GM18517 (cell line): ENCODE results near the gene LTN1.
"Not testable (repeated sequence)": the region's sequence is repeated elsewhere in the genome, so short reads cannot be mapped to it uniquely, and the experiment has no call there.

Experiments
- ATAC-seq: cut with Tn5 transposase; IDR thresholded peaks from one replicate; pipeline ENCODE4 v1.9.1; 2021; ENCODE audit warnings: mild to moderate bottlenecking, moderate library complexity; ENCODE audit not compliant: unreplicated experiment

Gene LTN1

DNA sequence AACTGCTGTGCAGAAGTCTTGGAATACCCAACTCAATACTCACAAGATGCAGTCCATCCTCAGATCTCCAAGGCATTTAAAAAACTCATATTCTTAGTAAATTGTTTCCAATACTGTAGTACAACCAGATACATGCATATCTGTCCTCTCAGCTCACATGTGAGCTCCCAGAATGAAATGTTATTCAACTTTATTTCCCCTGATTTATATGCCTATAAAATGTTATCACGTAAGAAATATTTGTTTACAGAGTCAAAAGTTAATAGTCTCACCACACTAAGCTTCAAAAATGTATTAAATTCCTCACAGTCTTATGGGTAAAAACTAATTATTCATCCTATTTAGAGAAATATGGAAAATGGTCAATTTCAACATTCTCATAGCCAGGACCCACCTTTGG is 56.6 kb downstream of the LTN1 start:
- no peak for ATAC-seq

DNA sequence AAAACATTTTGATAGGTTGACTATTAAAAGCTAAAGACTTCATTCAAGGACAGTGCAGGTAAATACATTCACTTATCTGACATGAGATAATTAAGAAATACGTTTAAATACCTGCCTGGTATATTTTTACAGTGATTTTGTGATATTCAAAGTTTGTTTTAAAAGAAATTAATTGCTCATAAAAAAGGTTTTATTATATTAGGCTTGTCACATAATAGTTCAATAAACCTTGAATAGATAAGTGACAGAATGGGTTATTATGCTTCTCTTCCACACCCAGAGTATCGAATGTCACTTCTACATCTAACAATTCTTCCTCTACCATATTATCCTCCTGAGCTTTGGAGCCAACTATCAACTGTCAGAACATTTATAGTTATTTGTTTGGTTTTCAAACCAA is 60.0 kb downstream of the LTN1 start:
- no peak for ATAC-seq

DNA sequence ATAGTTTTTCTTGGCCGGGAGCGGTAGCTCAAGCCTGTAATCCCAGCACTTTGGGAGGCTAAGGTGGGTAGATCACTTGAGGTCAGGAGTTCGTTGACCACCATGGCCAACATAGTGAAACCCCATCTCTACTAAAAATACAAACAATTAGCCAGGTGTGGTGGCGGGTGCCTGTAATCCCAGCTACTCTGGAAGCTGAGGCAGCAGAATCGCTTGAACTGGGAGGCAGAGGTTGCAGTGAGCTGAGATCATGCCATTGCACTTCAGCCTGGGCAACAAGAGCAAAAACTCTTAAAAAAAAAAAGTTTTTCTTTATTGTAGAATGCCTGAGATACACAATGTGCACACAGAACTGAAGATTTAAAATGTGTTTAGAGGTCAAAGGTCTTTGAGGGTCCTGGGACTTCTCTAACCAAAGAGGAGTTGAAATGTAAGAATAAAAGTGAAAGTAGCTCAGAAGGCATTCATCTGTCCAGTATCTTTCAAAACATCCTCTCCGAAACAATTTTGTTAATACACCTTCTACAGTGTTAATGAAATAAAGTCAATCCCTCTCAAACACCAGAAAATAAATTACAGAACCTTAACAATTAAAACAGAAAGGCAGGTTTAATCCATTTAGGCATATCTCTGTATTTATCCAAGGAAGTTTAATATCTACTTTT is 60.8 kb downstream of the LTN1 start:
- ATAC-seq = not testable (repeated sequence)

DNA sequence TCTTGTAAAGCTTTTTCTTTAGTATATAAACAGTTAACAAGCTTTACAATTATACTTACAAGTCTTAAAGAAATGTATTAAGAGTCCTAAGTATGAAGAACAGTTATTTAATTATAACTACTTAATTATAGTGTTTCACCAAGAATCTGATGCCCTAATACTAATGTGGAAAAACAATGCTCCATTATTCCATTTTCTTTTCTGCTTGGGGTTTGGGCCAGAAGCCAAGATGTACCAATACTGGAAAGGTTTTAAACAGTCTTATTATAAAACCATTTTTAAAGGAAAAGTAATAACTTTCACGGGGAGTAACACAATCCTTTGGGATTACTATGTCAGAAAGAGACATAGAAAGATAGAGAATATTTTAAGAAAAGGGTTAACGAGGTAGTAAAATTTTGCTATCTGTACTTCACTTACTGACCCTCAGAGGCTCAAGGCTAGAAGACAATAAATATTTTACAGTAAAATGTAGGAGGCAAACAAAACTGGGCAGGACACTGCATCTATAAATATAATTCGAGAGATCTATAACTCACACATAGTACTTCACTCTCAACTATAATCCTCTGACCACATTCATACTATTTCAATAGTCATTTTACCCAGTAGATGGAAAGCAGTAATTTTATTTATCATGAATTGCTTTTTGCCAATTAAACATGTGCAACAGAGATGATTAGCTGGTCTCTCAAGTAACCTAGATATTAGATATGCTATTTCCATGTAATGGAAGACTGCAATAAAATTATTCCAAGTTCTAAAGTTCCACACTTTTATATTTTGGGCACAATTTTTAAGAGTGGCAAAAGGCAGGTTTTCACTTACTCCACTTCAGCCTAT is 63.9 kb downstream of the LTN1 start:
- ATAC-seq = no peak

DNA sequence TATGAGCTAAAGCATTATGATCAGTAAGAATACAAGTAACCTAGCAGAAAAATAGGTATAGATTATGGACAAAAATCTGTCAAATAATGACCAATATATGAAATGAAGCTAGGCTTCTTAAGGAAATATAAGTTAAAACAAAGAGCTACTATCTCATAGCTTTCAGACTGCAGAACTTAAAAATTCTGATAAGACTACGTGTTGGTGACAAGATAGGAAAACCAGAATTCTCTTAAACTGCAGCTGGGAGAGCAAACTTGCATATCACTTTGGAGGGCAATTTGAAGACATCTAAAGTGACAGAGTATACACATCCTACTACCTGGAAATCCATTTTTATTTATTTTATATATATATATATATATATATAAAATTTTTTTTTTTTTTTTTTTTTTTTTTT is 65.5 kb downstream of the LTN1 start:
- ATAC-seq = no peak

DNA sequence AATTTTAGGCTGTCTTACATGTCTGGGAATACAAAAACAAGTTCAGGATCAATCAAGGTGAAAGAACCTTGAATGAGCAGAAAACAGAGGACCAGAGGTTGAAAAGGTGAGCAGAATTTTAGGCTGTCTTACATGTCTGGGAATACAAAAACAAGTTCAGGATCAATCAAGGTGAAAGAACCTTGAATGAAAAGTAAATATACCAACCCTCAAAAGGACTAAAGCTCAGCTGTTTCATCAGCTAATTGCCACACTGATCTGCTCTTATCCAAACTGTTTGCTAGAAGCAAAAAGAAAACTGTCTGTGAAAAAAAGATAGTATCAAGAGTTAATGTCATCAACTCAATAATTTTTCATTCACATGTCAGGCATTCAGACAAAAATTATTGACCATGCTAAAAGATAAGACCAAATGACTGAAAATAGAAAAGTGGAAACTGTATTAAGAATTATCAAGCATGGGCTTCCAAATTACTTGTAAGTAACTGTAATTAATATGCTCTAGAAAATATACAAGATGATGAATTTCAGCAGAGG is 69.2 kb downstream of the LTN1 start:
- no peak for ATAC-seq

DNA sequence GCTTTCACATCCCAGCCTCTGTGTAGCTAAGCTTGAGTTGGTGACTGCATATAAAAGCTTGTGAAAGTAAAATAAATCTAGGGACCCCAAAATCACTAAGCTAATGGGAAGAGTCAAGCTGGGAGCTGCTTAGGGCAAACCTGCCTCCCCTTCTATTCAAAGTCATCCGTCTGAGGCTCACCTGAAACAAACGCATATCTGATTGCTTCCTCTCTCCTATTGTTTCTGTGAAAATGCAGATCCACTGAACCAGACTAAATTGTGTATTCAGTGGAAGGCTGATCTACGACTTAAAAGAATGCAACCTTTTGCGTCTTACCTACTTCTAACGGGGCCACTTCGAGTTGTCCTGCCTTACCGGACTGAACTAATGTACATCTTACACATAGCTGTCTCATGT is 70.3 kb downstream of the LTN1 start:
- no peak for ATAC-seq

DNA sequence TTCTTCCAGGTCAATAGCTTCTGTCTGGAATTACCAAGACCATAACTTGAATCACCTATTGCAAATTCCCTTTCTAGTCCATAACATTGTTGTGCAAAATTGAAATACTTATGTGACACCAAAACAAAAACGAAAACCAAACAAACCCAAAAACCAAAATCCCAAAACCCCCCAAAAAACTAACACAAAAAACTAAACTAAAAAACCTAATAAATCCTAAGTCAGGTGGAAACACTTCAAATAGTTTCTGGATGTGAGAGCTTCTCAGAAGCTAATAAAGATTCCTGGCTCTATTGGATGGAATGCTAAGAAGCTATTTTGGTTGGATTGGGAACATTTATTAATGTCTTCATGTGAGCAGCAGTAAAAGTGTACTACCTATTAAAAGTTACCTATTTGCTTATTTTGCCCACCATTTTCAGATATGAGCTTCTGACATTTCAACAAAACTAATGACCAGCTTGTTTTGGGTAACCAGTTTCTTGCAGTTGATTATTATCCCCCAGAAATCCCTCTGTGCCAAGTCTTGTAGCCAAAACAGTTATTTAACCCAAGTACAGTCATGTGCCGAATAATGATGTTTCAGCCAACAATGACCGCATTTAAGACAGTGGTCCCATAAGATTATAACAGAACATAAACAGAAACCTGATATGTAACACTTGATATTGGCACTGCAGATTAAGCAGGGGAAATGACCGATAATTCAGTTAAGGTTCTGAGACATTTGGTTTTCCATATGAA is 76.4 kb downstream of the LTN1 start:
- no peak for ATAC-seq

DNA sequence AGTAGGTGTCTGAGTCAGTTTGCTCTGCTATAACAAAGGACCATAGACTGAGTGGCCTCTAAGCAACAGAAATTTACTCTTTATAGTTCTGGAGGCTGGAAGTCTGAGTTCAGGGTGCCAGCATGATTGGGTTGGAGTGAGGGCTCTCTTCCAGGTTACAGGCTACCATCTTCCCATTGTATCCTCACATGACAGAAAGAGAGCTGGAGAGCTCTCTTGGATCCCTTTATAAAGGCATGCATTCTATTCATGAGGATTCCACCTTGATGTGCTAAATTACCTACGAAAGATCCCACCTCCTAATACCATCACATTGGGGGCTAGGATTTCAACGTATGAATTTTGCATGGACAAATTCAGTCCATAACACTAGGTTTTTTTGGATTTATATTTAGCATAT is 79.6 kb downstream of the LTN1 start:
- no peak for ATAC-seq

DNA sequence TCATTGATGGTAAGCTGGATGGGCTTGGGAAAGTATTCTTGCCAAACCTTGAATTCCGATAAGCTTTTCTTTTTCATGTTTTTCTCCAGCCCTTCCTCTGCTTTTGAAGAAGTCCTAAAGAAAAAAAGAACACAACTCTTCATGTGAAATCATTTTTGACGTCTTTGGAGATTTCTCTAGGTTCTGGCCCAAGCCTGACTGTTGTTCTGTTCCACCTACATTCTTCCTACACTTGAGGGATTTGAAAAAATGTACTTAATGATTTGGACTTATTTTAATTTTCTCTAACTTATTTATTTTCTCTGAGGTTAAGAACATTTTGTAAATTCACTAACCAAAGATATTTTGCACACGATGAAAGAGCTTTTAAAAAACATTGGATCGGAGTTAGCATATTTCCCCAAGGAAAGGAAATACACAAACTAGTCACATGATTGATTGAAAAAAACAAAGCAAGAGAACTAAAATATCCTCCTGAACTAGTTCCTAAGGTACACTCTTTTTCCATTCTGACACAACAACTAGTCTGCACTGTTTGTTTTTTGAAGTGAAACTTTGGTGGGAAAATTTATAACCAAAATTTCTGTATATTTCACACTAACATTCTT is 82.3 kb downstream of the LTN1 start:
- ATAC-seq = no peak

DNA sequence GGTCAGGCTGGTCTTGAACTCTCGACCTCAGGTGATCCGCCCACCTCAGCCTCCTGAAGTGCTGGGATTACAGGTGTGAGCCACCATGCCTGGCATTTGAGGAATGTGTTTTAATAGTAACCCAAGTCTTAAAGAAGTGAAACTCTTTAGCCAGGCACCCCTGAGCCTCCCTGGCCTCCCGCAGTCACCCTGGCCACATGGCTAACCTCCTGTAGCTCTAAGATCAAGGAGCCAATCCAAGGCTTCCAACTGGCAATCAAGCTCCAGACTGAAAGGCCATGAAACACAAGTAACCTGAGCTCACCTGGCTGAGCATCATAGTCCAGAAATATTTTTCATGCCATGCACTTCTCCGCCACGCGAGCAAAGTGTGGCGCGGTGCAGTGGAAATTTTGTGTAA is 84.3 kb downstream of the LTN1 start:
- no peak for ATAC-seq

DNA sequence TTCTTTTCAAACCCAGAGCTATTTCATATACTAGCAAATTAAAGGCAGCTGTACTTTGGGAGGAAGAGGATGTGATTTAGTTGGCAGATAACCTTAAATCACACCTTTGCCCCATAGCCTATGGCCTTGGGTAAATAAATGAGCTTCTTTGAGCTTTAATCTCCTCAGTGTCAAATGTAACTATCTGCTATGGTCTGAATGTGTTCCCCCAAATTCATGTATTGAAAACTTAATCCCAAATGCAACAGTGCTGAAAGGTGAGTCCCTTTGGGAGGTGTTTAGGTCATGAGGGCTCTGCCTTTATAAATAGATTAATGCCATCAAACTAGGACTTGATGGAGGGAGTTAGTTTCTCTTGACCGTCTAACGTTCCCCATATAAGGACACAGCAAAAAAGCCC is 85.8 kb downstream of the LTN1 start:
- no peak for ATAC-seq

DNA sequence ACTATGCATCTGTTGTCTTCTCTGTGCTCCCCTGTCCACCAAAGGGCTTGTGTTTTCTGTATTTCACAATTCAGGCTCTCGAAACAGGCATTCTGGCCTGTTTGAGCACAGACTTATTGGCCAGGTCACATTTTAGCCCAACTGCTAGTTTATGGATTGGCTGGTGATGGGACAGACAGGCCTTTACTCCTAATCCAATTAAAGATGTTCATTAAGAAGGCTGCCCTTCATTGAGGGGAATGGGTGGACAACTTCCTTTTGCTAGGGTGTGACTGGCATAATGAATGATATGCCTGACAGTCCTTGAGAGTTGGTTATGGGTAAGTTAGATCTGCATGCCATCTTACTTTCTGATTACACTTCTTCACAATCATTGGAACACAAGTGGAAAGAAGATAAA is 86.4 kb downstream of the LTN1 start:
- ATAC-seq = no peak

DNA sequence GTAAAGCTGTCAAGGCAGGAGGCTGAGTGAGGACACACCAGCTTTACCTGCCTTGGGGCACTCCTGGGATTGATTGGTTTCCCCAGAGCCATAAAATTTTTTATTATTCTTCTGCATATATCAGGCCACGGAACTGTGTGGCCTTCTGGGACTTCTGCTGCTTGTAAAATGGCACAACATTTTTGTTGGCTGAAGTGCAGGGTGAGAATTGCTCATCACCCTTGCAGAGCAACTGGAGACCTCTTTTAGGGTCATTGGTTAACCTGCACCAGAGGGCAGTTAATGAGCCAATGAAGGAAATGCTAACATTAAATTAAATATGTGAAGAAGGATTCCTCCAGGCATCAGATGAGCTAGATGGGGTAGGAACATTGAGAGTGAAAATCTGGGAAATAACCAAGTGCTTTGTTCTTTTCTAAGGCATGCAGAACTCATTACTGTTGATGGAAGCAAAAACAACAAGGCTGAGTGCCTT is 87.7 kb downstream of the LTN1 start:
- ATAC-seq = no peak

DNA sequence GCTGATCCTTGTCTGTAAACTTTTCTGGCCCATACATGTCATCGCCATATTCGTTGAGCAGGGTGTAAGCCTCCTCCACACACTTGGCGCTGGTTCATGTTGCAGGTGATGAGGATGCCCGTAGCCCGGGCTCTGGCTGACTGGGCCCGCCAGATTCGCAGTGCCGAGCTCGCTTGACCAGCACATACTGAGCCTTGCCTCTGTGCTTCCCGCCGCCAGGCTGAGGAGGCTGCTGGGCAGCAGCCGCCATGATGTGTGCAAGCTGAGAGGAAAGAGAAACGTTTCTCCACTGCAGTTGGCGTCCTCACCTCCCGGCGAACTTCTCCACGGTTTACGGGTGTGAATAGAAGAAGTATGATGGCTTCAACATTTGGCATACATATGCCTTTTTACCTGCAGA is 89.2 kb downstream of the LTN1 start:
- no peak for ATAC-seq

DNA sequence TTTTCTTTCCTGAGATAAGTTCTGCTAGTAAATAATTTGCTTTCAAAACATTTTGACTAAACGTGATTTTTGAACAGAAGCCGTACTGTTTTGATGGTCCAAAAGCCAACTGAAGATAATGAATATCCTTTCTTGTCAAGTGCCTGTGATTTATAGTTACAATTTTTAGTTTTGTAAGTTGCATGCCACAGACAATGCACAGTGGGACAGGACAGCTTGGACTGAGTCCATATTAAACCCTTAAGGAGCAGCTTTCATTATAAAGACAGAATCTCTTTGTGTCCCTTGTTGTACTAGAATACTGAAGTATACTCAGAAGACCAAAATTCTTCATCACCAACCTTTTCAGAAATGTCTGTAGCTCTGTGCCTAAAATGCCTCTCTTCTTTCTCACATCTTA is 92.2 kb downstream of the LTN1 start:
- no peak for ATAC-seq

DNA sequence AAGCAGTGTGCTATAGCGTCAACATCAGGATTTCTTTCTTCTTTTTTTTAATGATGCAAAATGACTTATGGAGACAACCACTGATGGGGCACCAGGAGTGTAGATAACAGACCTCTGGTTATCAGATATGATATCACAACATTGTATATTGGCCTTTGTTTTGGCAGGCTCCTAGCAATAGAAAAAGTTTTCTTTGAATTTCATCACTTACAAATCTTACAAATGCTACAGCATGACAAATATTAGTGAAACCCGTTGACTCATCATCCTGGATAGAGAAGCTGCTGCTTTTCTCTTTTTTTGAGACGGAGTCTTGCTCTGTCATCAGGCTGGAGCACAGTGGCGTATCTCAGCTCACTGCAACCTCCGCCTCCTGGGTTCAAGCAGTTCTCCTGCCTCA is 92.9 kb downstream of the LTN1 start:
- no peak for ATAC-seq

DNA sequence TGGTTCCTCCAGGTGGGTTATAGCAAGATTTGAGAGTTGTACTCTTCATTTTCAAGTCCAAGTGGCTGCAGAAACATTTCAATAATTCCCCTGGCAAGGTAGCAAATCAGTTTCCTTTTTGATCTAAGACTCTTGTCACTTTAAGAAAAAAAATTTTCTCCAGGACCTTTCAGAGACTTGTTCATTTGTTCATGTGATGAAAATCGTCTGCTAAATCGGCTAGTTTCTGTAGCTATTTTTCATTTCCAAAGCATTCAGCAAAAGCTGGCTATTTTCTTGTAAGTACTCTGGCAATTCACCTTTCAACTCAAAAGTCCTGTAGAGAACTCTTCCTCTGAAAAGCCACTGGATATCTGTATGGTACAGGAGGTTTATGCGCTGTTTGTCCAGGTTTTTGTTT is 93.5 kb downstream of the LTN1 start:
- no peak for ATAC-seq

DNA sequence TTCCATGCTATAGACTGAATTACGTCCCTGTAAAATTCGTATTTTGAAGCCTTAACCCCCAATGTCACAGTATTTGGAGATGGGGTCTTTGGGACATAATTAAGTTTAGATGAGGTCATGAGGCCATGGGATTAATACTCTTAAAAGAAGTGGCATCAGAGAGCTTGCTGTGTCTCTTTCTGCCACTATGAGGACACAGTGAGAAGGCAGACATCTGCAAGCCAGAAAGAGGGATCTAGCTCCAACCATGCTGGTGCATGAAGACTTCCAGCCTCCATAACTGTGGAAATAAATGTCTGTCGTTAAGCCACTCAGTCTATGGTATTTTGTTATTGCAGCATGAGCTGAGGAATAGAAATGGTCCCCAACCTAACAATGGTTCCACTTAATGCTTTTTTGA is 99.0 kb downstream of the LTN1 start:
- no peak for ATAC-seq

DNA sequence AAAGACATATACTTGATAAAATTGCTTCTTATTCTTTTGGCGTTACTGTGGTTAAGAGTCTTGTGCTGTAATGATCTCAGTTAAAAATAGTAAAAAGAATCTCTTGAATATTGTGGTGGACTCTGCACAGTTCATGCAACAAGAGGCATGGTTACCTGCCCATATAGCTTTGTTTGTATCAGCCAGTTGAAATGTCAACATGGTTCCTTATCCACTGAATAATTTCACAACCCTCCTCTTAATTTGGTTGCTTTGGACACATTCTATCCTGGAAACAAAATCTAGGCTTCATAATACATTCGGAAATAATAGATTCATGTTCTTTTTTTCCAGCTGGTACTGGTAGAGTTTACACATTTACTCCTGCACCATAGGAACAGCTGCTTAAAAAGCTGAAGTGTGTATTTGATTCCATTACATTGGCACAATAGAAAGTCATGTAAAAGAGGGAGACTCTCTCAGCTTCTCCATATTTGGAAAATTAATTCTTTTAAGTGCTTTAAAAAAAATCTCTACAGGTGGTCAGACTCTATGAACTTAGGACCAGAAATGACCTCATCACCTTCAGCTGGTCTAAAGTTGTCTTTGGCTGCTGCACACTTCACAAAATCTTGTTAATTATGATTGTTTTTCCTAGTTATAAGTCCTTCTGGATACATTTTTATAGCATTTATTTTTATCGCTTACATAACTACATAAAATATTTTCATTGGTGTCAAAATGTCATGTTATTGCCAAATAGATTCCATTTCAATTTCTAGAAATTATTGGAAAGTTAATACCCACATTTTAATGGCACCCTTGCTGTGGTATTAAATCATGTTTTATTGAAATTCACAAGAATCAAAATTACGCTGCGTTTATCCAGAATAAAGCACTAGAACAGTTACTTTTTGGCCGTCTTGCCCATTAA is 100.2 kb downstream of the LTN1 start:
- ATAC-seq = no peak
